ENCODE data around the gene KCNMA1.

Gene KCNMA1

DNA sequence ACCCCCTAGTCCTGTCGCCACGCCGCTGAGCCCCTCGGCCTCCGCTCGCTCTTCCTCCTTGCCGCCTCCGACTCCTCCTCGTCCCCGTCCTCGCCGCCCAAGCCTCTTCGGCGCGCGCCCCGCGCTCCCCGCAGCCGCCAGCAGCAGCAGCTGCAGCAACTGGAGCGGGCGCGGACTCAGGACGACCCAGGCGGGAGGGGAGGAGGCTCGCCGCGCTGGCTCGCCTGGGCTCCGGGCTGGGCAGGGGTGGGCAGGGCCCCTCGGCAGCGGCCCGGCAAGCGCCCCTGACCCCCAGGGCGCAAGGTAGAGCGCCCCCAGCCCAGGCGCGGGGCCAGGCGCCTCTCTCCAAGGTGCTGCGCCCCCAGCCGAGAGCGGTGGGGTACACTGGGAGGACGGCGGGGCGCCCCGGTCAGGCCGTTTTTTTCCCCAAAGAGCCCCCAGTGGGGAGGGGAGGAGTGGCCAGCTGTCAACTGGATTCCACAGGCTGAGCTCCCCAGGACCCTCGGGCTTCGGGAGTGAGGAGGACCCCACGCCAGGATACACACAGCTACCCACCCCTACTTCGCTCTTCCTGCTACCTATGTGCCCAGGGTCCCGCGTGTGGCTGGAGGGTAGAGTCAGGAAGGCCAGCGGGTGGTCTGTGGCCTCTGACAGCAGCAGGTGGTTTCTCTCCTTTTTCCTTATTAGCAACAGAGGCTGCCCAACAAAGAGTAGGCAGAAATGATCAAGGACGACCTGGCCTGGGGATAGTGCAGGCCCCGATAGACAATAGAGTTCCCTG lies 903 bp upstream of the KCNMA1 start:
- DNase-seq (ENCODE audit: extremely low read depth, low read depth): no peak

DNA sequence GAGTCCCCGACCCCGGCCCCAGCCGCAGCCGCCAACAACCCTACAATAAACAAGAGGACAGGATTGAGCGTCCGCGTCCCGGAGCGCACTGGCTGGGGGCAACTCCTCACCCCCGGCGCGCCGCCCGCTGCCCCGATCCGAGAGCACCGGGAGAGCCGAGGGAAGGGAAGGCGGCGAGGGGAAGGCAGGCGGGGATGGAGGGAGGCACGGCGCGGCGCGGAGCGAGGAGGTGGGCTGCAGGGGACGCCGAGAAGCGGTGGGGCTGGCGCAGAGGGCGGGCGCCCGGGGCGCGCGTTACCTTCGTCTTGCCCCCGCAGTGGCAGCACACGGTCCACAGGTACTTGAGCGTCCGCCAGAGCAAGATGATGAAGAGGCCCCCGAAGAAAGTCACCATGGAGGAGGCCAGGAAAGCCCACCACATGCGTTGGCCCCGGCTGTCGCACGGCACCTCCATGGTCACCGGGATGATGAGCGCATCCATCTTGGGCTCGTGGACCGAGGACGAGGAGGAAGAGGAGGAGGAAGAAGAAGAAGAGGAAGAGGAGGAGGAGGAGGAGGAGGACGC lies 559 bp downstream of the KCNMA1 start:
- TF ChIP-seq, protein P1, sequence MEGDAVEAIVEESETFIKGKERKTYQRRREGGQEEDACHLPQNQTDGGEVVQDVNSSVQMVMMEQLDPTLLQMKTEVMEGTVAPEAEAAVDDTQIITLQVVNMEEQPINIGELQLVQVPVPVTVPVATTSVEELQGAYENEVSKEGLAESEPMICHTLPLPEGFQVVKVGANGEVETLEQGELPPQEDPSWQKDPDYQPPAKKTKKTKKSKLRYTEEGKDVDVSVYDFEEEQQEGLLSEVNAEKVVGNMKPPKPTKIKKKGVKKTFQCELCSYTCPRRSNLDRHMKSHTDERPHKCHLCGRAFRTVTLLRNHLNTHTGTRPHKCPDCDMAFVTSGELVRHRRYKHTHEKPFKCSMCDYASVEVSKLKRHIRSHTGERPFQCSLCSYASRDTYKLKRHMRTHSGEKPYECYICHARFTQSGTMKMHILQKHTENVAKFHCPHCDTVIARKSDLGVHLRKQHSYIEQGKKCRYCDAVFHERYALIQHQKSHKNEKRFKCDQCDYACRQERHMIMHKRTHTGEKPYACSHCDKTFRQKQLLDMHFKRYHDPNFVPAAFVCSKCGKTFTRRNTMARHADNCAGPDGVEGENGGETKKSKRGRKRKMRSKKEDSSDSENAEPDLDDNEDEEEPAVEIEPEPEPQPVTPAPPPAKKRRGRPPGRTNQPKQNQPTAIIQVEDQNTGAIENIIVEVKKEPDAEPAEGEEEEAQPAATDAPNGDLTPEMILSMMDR (IDR thresholded peaks at IDR 0.05; ENCODE audit: low read depth, low read length): no peak
- no peak for DNase-seq (ENCODE audit: extremely low read depth, low read depth)

More for the DNA sequence above, 903 bp upstream of the KCNMA1 start:
- TF ChIP-seq, protein P1 (IDR thresholded peaks at IDR 0.05; ENCODE audit: low read depth, low read length): no peak

DNA sequence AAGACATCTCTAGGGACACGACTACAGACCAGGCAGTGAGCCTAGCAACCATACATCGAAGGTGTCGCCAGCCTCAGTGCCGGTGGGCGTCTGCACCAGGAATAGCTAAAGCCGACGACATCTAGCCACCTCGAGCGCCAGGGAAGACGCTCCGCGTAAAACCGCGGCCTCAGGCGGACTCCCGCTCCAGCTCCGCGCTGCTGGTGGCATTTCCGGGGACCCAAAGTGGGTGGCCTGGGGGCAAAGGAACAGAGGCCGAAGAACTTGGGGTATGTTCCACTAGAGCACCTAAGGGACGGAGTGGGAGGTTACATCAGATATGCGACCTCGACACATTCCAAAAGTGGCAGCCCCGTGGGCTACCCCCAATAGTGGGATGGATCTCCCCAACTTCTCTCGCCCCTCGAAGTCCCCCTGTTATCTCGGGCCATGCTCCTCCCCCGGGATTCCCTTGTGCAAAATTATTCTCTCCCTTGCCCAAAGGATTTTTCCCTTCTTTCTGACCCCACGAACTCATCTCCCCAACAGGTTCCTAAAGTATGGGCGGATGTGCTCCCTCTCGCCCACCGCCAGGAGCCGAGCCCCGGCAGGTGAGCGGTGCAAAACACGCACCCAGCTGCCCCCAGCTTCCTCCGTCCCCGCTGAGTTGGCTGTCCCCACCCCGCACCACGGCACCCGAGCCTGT lies 1.2 kb downstream of the KCNMA1 start:
- DNase-seq (ENCODE audit: extremely low read depth, low read depth): no peak
- TF ChIP-seq, protein P1 (IDR thresholded peaks at IDR 0.05; ENCODE audit: low read depth, low read length): no peak

DNA sequence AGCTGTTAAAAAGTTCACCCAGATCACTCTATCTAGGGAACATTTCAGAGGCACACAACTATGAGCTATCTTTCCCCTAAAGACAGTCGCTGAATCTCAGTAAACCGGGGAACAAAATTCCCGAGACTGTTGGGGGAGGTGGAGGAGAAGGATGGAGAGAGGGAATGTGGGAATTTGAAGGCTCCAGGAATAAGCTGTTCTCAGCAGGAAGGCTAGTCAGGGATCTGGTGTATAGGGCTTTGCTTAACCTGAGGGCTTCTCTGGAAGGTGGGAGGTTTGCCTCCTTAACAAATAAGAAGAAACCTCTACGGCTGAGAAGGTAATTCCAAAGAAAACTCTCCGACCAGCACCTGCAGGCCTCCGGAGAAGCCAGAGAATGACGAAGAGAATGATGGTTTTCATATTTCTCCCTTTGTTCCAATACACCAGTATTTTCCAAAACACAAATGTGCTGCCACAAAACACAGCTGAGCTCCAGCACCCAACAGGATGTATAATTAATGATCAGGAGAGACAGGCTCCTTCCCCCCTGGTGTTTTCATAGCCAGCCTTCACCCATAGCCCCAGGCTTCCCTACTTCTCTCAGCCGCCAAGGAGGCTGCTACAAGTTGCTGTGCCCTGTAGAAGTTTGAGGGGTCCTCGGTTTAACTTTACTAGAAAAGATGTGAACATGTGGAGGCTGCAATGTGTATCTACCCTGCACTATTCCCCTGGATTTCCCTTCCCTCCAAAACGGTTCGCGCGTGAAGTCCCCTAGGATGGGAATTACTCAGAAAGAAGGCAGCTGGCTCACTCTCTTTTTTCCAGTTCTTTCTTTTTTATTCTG lies 2.0 kb downstream of the KCNMA1 start:
- no peak for DNase-seq (ENCODE audit: extremely low read depth, low read depth)
- TF ChIP-seq, protein P1 (IDR thresholded peaks at IDR 0.05; ENCODE audit: low read depth, low read length): no peak

DNA sequence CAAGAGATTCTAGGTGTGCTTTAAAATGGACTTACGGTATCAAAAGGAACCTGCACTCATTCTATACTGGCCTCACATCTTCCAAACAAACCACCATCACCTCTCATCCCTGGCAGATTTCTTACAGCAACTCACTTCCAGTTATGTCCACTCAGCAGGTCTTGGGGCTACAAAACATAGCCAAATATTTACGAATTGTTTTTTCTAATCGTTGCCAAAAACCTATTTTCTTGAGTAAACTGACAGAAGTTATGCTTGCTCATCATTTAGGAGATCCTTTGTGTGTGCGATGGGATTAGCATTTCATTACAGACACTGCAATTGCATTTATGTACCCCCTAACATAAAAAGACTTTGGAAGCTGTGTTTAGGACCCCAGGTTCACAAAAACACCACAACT lies 2.7 kb downstream of the KCNMA1 start:
- DNase-seq (ENCODE audit: extremely low read depth, low read depth): no peak
- TF ChIP-seq, protein P1 (IDR thresholded peaks at IDR 0.05; ENCODE audit: low read depth, low read length): no peak

DNA sequence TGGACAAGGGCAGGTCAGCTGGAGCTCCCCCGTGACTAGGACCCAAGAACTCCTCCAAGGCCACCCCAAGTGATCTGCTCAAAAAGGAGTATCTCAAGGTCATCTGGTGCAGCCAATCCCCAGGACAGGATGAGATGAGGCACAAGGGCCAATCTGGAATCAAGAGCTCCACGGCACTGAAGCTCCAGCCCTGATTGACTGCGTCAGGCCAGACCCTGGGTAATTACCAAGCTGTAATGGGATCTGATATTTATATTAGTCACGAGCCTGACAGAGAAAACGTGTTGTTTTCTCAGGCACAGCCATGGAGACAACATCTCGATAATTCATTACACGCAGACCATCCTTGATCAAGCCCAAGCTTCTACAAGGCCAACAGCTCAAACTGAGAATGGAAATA lies 4.2 kb downstream of the KCNMA1 start:
- no peak for DNase-seq (ENCODE audit: extremely low read depth, low read depth)
- TF ChIP-seq, protein P1 (IDR thresholded peaks at IDR 0.05; ENCODE audit: low read depth, low read length): no peak

All from AG09319 (cell line).